ENCODE results near the gene ENO1. TPM values are rescaled to one million over a fixed set of nuclear protein-coding genes. Genes with fewer than 3 reads are reported as not detected.

Gene ENO1
- total RNA-seq, 6 donors from 2014 or later, result 259 to 1,187 (median 717) TPM

GRCh38 chr1:8911416-8912309, 33.2 kb upstream of the ENO1 start:
- no peaks in the 10 kb centered on the region for H3K9me3 ChIP-seq
- peak overlapping the region in 2 of 4 donors; percentile 33 to 55 for H3K27ac ChIP-seq
- DNase-seq (no peak), ATAC-seq (ENCODE audit: low FRiP score in 2 of 2) (peak in 1 of 2 donors; percentile 57)
- TF ChIP-seq POLR2A (IDR thresholded peaks at IDR 0.05), result no peak
- no peak for TF ChIP-seq POLR2AphosphoS5 (IDR thresholded peaks at IDR 0.05)
- TF ChIP-seq EP300 (IDR thresholded peaks at IDR 0.05), result no peak
- no peak for TF ChIP-seq CTCF (IDR thresholded peaks at IDR 0.05)
- no peaks in the 10 kb centered on the region for H3K36me3 ChIP-seq
- no peak overlapping the region for H3K4me3 ChIP-seq
- H3K4me1 ChIP-seq, result peaks cover 0 to 15% (median 3%) of the 10 kb centered on the region in 4 donors
- 63 to 72% methylated on average over 6 to 10 of the region's 17 CpGs for WGBS, 2 donors
- no peaks in the 10 kb centered on the region for H3K27me3 ChIP-seq

- Histone ChIP-seq H3K4me1 (peaks cover 0 to 15% (median 3%) of the 10 kb centered on the region in 4 donors), H3K27ac (peak overlapping the region in 1 of 4 donors; percentile 33), H3K9me3 (no peaks in the 10 kb centered on the region), H3K4me3 (no peak overlapping the region), H3K36me3 (no peaks in the 10 kb centered on the region), H3K27me3 (no peaks in the 10 kb centered on the region)
- ATAC-seq (ENCODE audit: low FRiP score in 2 of 2) (no peak), DNase-seq (no peak)
- WGBS, 2 donors, result 68 to 81% methylated on average over 6 of the region's 6 CpGs
- TF ChIP-seq CTCF (IDR thresholded peaks at IDR 0.05) (no peak), EP300 (IDR thresholded peaks at IDR 0.05) (no peak)
Measured at GRCh38 chr1:8910914-8911313, 32.4 kb upstream of the ENO1 start.

GRCh38 chr1:8910331-8910730, 31.8 kb upstream of the ENO1 start:
- 52 to 74% methylated on average over 3 of the region's 3 CpGs for WGBS, 2 donors

GRCh38 chr1:8908388-8909151, 30.1 kb upstream of the ENO1 start:
- no peak for ATAC-seq (ENCODE audit: low FRiP score in 2 of 2)
- Histone ChIP-seq H3K9me3 (no peaks in the 10 kb centered on the region), H3K4me1 (peaks cover 8 to 25% (median 14%) of the 10 kb centered on the region in 4 donors), H3K27ac (peak overlapping the region in 1 of 4 donors; percentile 44), H3K36me3 (no peaks in the 10 kb centered on the region), H3K27me3 (no peaks in the 10 kb centered on the region), H3K4me3 (no peak overlapping the region)
- no peak for TF ChIP-seq POLR2AphosphoS5 (IDR thresholded peaks at IDR 0.05)
- no peak for TF ChIP-seq CTCF (IDR thresholded peaks at IDR 0.05)
- no peak for TF ChIP-seq EP300 (IDR thresholded peaks at IDR 0.05)
- DNase-seq, result no peak
- WGBS, 2 donors, result 62 to 63% methylated on average over 18 of the region's 18 CpGs

More at GRCh38 chr1:8910331-8910730, 31.8 kb upstream of the ENO1 start:
- Histone ChIP-seq H3K4me3 (no peak overlapping the region), H3K4me1 (peaks cover 0 to 15% (median 8%) of the 10 kb centered on the region in 4 donors), H3K27me3 (no peaks in the 10 kb centered on the region), H3K36me3 (no peaks in the 10 kb centered on the region), H3K27ac (no peak overlapping the region), H3K9me3 (no peaks in the 10 kb centered on the region)
- ATAC-seq (ENCODE audit: low FRiP score in 2 of 2), result no peak
- DNase-seq, result no peak
- no peak for TF ChIP-seq POLR2AphosphoS5 (IDR thresholded peaks at IDR 0.05)

- 67 to 70% methylated on average over 9 of the region's 9 CpGs for WGBS, 2 donors
- Histone ChIP-seq H3K27ac (peak overlapping the region in 1 of 4 donors; percentile 31), H3K27me3 (no peaks in the 10 kb centered on the region), H3K36me3 (no peaks in the 10 kb centered on the region), H3K4me1 (peaks cover 11 to 17% (median 16%) of the 10 kb centered on the region in 4 donors), H3K4me3 (no peak overlapping the region), H3K9me3 (no peaks in the 10 kb centered on the region)
- TF ChIP-seq POLR2AphosphoS5 (IDR thresholded peaks at IDR 0.05) (no peak), EP300 (IDR thresholded peaks at IDR 0.05) (no peak), CTCF (IDR thresholded peaks at IDR 0.05) (no peak), POLR2A (IDR thresholded peaks at IDR 0.05) (no peak)
- peak in 1 of 2 donors; percentile 64 for ATAC-seq (ENCODE audit: low FRiP score in 2 of 2)
- no peak for DNase-seq
Measured at GRCh38 chr1:8905582-8906191, 27.2 kb upstream of the ENO1 start.

Data from upper lobe of left lung (tissue), 6 donors.